Activated CD8-positive, alpha-beta memory T cell treated with anti-CD3 and anti-CD28 coated beads for 4 hours (primary cell): ENCODE results near the gene SNHG17.
A peak's percentile ranks its signal among the peaks of the same experiment; 100 is the strongest.
"Not testable (repeated sequence)": the region's sequence is repeated elsewhere in the genome, so short reads cannot be mapped to it uniquely, and the experiment has no call there.

Experiments used
- DNase-seq, 2 donors: peaks; one replicate each; pipeline ENCODE4 v3.0.0-alpha.2; 2020; ENCODE audit warnings: low read depth in 2 of 2

The SNHG17 gene

GRCh38 chr20:38434770-38435554 lies at the start of gene SNHG17:
SNHG17 (minus strand) TSS chr20:38435328.
- DNase-seq, result peak; percentile 75 to 79

- no peak for DNase-seq
Measured at GRCh38 chr20:38479596-38479995, 44.5 kb upstream of the SNHG17 start.

GRCh38 chr20:38477747-38478146 lies 42.6 kb upstream of the SNHG17 start:
- DNase-seq, result no peak

- DNase-seq, result no peak
Measured at GRCh38 chr20:38473367-38473795, 38.3 kb upstream of the SNHG17 start.

GRCh38 chr20:38472513-38473366 lies 37.6 kb upstream of the SNHG17 start, which contains the start of gene RALGAPB:
RALGAPB (plus strand) TSS chr20:38472843; CDS start chr20:38488433, 15,590 bp downstream.
- peak; percentile 97 for DNase-seq

- DNase-seq, result no peak
Measured at GRCh38 chr20:38471987-38472512, 36.9 kb upstream of the SNHG17 start.

GRCh38 chr20:38471245-38471644 lies 36.1 kb upstream of the SNHG17 start:
- DNase-seq, result no peak

- no peak for DNase-seq
Measured at GRCh38 chr20:38466983-38467382, 31.9 kb upstream of the SNHG17 start.

GRCh38 chr20:38466171-38466570 lies 31.0 kb upstream of the SNHG17 start:
- DNase-seq, result no peak

GRCh38 chr20:38461569-38461968 lies 26.4 kb upstream of the SNHG17 start:
- not testable (repeated sequence) for DNase-seq

- not testable (repeated sequence) for DNase-seq
Measured at GRCh38 chr20:38461167-38461566, 26.0 kb upstream of the SNHG17 start.

- not testable (repeated sequence) for DNase-seq
Measured at GRCh38 chr20:38460631-38461030, 25.5 kb upstream of the SNHG17 start.

GRCh38 chr20:38460040-38460623 lies 25.0 kb upstream of the SNHG17 start:
- no peak for DNase-seq

- no peak for DNase-seq
Measured at GRCh38 chr20:38458314-38458713, 23.2 kb upstream of the SNHG17 start.

- DNase-seq, result no peak
Measured at GRCh38 chr20:38454556-38455473, 19.7 kb upstream of the SNHG17 start.

- no peak for DNase-seq
Measured at GRCh38 chr20:38453941-38454340, 18.8 kb upstream of the SNHG17 start.

- no peak for DNase-seq
Measured at GRCh38 chr20:38452880-38453624, 17.9 kb upstream of the SNHG17 start.

- DNase-seq, result no peak
Measured at GRCh38 chr20:38450412-38450975, 15.4 kb upstream of the SNHG17 start.

GRCh38 chr20:38449046-38449445 lies 13.9 kb upstream of the SNHG17 start:
- DNase-seq, result no peak
